SH-SY5Y (cell line): ENCODE data around the gene BICD2.

Experiments
- GATA2 ChIP-seq: IDR thresholded peaks from 2 replicates; pipeline ENCODE4 v1.6.1; 2011; ENCODE audit warnings: mild to moderate bottlenecking, low read depth, low read length
- GATA3 ChIP-seq: IDR thresholded peaks from 2 replicates; pipeline ENCODE4 v1.6.1; 2011; ENCODE audit warnings: low read depth, mild to moderate bottlenecking, low read length, moderate library complexity

DNA sequence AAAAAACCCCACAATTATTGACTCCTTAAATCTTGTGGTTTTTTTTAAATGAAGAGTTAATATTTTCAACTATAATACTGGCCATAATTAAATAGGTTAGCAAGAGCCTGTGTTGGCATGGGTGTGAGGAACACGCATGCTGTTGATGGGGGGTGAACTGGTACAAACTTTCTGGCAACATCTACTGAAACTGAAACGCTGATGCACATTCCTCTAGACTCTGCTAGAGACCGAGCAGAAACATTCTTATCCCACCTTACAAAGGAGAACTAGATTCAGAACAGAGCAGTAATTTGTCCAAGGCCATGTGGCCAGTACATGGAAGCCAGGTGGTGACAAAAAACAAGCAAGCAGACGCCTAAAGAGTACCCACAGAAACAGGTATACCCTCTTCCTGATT lies 2.4 kb downstream of the BICD2 start:
- TF ChIP-seq GATA3 (no peak), GATA2 (no peak)
